Natural killer cell (primary cell): ENCODE results near the gene CDH12. TPM values are rescaled to one million over a fixed set of nuclear protein-coding genes. Genes with fewer than 3 reads are reported as not detected.

Source experiments
- ATAC-seq, 3 donors: fragments of 150-1000 bp in 2 of 3; fragments of 200-7000 bp in 1 of 3; cut with Tn5 transposase; 1 replicate in 1 of 3; 2 replicates in 2 of 3; pipeline ENCODE4 v1.10.0; 2021; ENCODE audit warnings: mild to moderate bottlenecking in 2 of 3, moderate library complexity in 2 of 3
- DNase-seq, 2 donors: peaks; one replicate each; pipeline versions ENCODE4 v3.0.0 to v3.0.0-alpha.2; 2013 to 2021; ENCODE audit warnings: mixed read lengths in 1 of 2
- H3K27ac ChIP-seq: one replicate; pipeline ENCODE4 v1.5.1; 2013; ENCODE audit warnings: mild to moderate bottlenecking, low read length
- H3K27me3 ChIP-seq: one replicate; pipeline ENCODE4 v1.6.1; 2013; ENCODE audit warnings: low read length; ENCODE audit not compliant: control insufficient read depth, insufficient read depth
- H3K36me3 ChIP-seq: one replicate; pipeline ENCODE4 v1.6.1; 2013; ENCODE audit warnings: low read length; ENCODE audit not compliant: control insufficient read depth, insufficient read depth
- H3K4me1 ChIP-seq: one replicate; pipeline ENCODE4 v1.6.1; 2013; ENCODE audit warnings: low read length; ENCODE audit not compliant: control insufficient read depth, insufficient read depth
- H3K4me3 ChIP-seq: one replicate; pipeline ENCODE4 v1.5.1; 2013; ENCODE audit warnings: low read length
- H3K9me3 ChIP-seq: one replicate; pipeline ENCODE4 v1.6.1; 2013; ENCODE audit warnings: low read length; ENCODE audit not compliant: control insufficient read depth, insufficient read depth
- H3K27ac Mint-ChIP-seq, 2 donors: one replicate each; pipeline ENCODE4 v1.8.0; 2022; ENCODE audit warnings: mild to moderate bottlenecking in 2 of 2, mixed read lengths in 2 of 2, moderate library complexity in 1 of 2
- H3K27me3 Mint-ChIP-seq, 2 donors: one replicate each; pipeline ENCODE4 v1.8.0; 2022; ENCODE audit warnings: low read depth in 2 of 2, mixed read lengths in 2 of 2
- H3K36me3 Mint-ChIP-seq: one replicate; pipeline ENCODE4 v1.8.0; 2022; ENCODE audit warnings: mixed read lengths
- H3K4me1 Mint-ChIP-seq, 2 donors: one replicate each; pipeline ENCODE4 v1.8.0; 2022; ENCODE audit warnings: mixed read lengths in 2 of 2
- H3K4me3 Mint-ChIP-seq: one replicate; pipeline ENCODE4 v1.8.0; 2022; ENCODE audit warnings: mild to moderate bottlenecking, moderate library complexity, mixed read lengths
- H3K9me3 Mint-ChIP-seq, 2 donors: one replicate each; pipeline ENCODE4 v1.8.0; 2022; ENCODE audit warnings: mixed read lengths in 2 of 2
- CTCF ChIP-seq: fragments of 200-600 bp; IDR thresholded peaks from one replicate; pipeline ENCODE4 v1.8.0; 2022; ENCODE audit warnings: antibody characterized with exemption
- whole genome bisulfite sequencing: methylation state at CpG from one replicate; pipeline ENCODE4 v1.1.7; 2013; ENCODE audit warnings: missing lambda C conversion rate; ENCODE audit not compliant: insufficient coverage; 5-methylcytosine and 5-hydroxymethylcytosine counted together
- intact Hi-C: fragments of 100-400 bp; cut with micrococcal nuclease; formaldehyde crosslinking; loops from one replicate; pipeline ENCODE4 v1.14.2; 2022
- total RNA-seq, 4 donors: library from RNA; stranded (reverse); fragments of 120-200 nt in 1 of 4; gene quantifications; one replicate each; pipeline versions ENCODE4 v1.2.3 to v1.2.4, GENCODE V29; 2013 to 2022

The CDH12 gene
- total RNA-seq, 3 donors from 2014 or later (not counting 1 experiment from before 2014, with no cell fraction given) = not detected

DNA sequence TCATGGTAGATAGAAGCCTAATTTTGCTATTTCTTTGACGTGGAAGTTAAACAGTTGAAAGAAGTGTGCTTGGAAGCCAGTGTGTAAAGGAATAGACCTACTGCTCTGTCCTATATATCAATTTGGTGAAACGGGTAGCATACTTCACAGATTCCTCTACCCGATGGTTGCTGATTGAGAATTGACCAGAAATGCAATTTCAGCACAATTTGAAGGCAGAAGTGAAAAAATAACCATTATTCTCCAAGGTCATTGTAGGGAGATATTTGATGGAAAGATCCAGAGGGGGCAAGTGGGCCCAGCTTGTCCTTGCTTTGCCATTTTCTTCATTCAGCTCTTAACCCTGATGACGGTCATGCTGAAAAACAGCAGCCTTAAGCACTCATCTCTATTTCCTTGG, 15.3 kb downstream of the CDH12 start:
- intact Hi-C loops = no loop called here
- no peak for DNase-seq
- 91% methylated on average over 4 of the region's 4 CpGs for WGBS

GRCh38 chr5:22835686-22836085, 17.5 kb downstream of the CDH12 start:
- intact Hi-C loops = no loop called here
- Mint-ChIP-seq H3K9me3 (peaks cover 9 to 17% of the 10 kb centered on the region in 2 donors), H3K27me3 (no peaks in the 10 kb centered on the region)

More for the DNA sequence above, 15.3 kb downstream of the CDH12 start:
- H3K4me3 ChIP-seq = no peak overlapping the region
- Mint-ChIP-seq H3K27me3 (no peaks in the 10 kb centered on the region), H3K9me3 (peaks cover 15 to 22% of the 10 kb centered on the region in 2 donors), H3K4me3 (no peak overlapping the region), H3K36me3 (peaks cover 11% of the 10 kb centered on the region), H3K27ac (no peak overlapping the region), H3K4me1 (no peaks in the 10 kb centered on the region)
- no peak for ATAC-seq
- no peaks in the 10 kb centered on the region for H3K36me3 ChIP-seq
- no peak overlapping the region for H3K27ac ChIP-seq
- no peaks in the 10 kb centered on the region for H3K4me1 ChIP-seq
- TF ChIP-seq CTCF = no peak
- H3K9me3 ChIP-seq = peaks cover 7% of the 10 kb centered on the region
- no peaks in the 10 kb centered on the region for H3K27me3 ChIP-seq

GRCh38 chr5:22793463-22793862, 59.7 kb downstream of the CDH12 start:
- TF ChIP-seq CTCF = no peak
- Mint-ChIP-seq H3K36me3 (peaks cover 7% of the 10 kb centered on the region), H3K27ac (no peak overlapping the region), H3K4me3 (no peak overlapping the region), H3K4me1 (no peaks in the 10 kb centered on the region), H3K9me3 (peaks cover 16% of the 10 kb centered on the region in 2 donors), H3K27me3 (no peaks in the 10 kb centered on the region)
- H3K27me3 ChIP-seq = no peaks in the 10 kb centered on the region
- DNase-seq = no peak
- H3K36me3 ChIP-seq = no peaks in the 10 kb centered on the region
- no peak overlapping the region for H3K27ac ChIP-seq
- no peak for ATAC-seq
- no peaks in the 10 kb centered on the region for H3K9me3 ChIP-seq
- 94% methylated on average over 2 of the region's 2 CpGs for WGBS
- H3K4me1 ChIP-seq = no peaks in the 10 kb centered on the region
- no peak overlapping the region for H3K4me3 ChIP-seq
- intact Hi-C loops = no loop called here

More at GRCh38 chr5:22835686-22836085, 17.5 kb downstream of the CDH12 start:
- H3K36me3 ChIP-seq = no peaks in the 10 kb centered on the region
- H3K4me3 ChIP-seq = no peak overlapping the region
- TF ChIP-seq CTCF = no peak
- H3K4me1 ChIP-seq = no peaks in the 10 kb centered on the region
- Mint-ChIP-seq H3K36me3 (peaks cover 3% of the 10 kb centered on the region), H3K4me1 (no peaks in the 10 kb centered on the region), H3K27ac (no peak overlapping the region), H3K4me3 (no peak overlapping the region)
- WGBS = 88% methylated on average over 1 of the region's 1 CpG
- H3K27ac ChIP-seq = no peak overlapping the region
- no peaks in the 10 kb centered on the region for H3K27me3 ChIP-seq
- ATAC-seq = no peak
- DNase-seq = no peak
- H3K9me3 ChIP-seq = peaks cover 7% of the 10 kb centered on the region

- 75% methylated on average over 1 of the region's 1 CpG for WGBS
- intact Hi-C loops = no loop called here
- H3K4me3 Mint-ChIP-seq = no peak overlapping the region
Measured at GRCh38 chr5:22787807-22788206, 65.3 kb downstream of the CDH12 start.

More at GRCh38 chr5:22787807-22788206, 65.3 kb downstream of the CDH12 start:
- no peaks in the 10 kb centered on the region for H3K27me3 ChIP-seq
- DNase-seq (no peak), ATAC-seq (no peak)
- H3K4me1 Mint-ChIP-seq = no peaks in the 10 kb centered on the region
- no peak overlapping the region for H3K27ac ChIP-seq
- peaks cover 13 to 19% of the 10 kb centered on the region in 2 donors for H3K9me3 Mint-ChIP-seq
- H3K27ac Mint-ChIP-seq = no peak overlapping the region
- no peaks in the 10 kb centered on the region for H3K36me3 Mint-ChIP-seq
- TF ChIP-seq CTCF = no peak
- no peaks in the 10 kb centered on the region for H3K27me3 Mint-ChIP-seq
- H3K4me3 ChIP-seq = no peak overlapping the region
- no peaks in the 10 kb centered on the region for H3K4me1 ChIP-seq
- peaks cover 5% of the 10 kb centered on the region for H3K9me3 ChIP-seq
- H3K36me3 ChIP-seq = no peaks in the 10 kb centered on the region
